ENCODE measurements around the gene NR2C2AP. TPM values are rescaled to one million over a fixed set of nuclear protein-coding genes. Genes with fewer than 3 reads are reported as not detected.

NR2C2AP gene
- total RNA-seq, 1 donor from 2014 or later = 12.9 TPM

DNA sequence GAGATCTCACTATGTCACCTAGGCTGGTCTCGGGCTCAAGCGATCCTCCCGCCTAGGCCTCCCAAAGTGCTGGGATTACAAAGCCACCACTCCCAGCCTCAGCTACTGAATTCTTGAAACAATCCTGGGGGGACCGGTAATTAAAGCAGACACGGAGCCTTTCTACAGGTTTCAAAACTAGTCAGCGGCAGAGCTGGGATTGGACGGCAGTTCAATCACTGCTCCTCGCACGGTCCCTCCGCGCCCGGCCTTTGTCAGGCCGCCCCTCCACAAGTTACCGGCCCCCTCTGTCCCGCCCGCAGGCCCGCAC is 11.5 kb downstream of the NR2C2AP start:
- ATAC-seq = no peak
- TF ChIP-seq, protein P1, sequence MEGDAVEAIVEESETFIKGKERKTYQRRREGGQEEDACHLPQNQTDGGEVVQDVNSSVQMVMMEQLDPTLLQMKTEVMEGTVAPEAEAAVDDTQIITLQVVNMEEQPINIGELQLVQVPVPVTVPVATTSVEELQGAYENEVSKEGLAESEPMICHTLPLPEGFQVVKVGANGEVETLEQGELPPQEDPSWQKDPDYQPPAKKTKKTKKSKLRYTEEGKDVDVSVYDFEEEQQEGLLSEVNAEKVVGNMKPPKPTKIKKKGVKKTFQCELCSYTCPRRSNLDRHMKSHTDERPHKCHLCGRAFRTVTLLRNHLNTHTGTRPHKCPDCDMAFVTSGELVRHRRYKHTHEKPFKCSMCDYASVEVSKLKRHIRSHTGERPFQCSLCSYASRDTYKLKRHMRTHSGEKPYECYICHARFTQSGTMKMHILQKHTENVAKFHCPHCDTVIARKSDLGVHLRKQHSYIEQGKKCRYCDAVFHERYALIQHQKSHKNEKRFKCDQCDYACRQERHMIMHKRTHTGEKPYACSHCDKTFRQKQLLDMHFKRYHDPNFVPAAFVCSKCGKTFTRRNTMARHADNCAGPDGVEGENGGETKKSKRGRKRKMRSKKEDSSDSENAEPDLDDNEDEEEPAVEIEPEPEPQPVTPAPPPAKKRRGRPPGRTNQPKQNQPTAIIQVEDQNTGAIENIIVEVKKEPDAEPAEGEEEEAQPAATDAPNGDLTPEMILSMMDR (IDR thresholded peaks at IDR 0.05) = no peak
- peaks cover 44% of the 10 kb centered on the region for H3K4me1 ChIP-seq
- DNase-seq = no peak
- peaks cover 11% of the 10 kb centered on the region for H3K36me3 ChIP-seq
- no peaks in the 10 kb centered on the region for H3K9me3 ChIP-seq
- peak overlapping the region; percentile 99 for H3K4me3 ChIP-seq
- peak overlapping the region; percentile 100 for H3K27ac ChIP-seq
- intact Hi-C loops (cut with DNase I) = no loop called here
- H3K27me3 ChIP-seq (ENCODE audit: low read depth) = no peaks in the 10 kb centered on the region

DNA sequence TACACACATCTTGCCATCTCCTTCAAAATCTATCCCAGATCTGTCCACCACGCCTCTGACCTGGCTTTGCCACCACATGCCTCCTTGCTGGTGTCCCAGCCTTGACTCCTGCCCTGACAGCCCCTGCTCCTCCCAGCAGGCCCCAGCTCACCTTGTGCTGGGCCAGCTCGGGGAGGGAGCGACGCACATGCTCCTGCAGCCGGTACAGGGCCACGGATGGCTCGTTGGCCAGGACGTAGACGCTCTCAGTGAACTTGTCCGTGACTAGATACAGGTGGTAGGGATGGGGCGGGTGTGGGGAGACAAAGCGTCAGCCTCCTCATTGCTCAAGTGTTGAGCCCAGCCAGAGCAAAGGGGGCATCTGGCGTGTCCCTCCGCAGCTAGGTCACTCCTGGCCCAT is 16.5 kb downstream of the NR2C2AP start:
- TF ChIP-seq, protein P1 (IDR thresholded peaks at IDR 0.05) = no peak
- H3K4me3 ChIP-seq = no peak overlapping the region
- intact Hi-C loops (cut with DNase I) = no loop called here
- no peaks in the 10 kb centered on the region for H3K27me3 ChIP-seq (ENCODE audit: low read depth)
- peaks cover 24% of the 10 kb centered on the region for H3K4me1 ChIP-seq
- no peaks in the 10 kb centered on the region for H3K9me3 ChIP-seq
- no peak for DNase-seq
- peaks cover 23% of the 10 kb centered on the region for H3K36me3 ChIP-seq
- no peak for ATAC-seq
- peak overlapping the region; percentile 8 for H3K27ac ChIP-seq

DNA sequence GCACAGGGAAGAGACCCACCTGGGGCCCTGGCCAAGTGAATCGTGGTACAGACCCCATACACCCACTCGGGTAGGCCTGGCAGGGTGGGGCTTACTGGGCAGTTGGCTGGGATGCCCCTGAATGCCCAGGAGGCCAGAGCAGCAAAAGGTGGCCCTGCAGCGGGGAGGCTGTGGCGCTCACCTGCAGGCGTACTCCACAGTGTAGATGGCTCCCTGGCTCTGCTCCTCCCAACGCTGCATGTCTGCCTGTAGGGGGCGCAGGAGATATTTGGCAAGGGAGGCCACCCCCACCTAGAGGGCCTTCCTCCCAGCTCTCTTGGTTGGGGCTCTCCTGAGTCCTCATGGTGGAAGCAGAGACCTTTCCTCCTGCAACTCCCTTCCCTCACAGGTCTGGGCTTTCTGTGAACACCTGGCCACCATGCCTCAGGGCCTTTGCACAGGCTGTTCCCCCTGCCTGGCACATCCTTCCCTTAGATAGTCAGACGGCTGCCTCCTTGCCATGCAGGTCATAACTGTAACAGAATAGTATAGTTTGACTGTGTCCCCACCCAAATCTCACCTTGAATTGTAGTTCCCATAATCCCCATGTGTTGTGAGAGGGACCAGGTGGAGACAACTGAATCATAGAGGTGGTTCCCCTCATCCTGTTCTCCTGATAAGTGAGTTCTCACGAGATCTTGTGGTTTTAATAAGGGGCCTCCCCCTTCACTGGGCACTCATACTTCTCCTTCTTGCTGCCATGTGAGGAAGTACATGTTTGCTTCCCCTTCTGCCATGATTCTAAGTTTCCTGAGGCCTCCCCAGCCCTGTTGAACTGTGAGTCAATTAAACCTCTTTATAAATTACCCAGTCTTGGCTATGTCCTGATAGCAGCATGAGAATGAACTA is 17.1 kb downstream of the NR2C2AP start:
- peak; percentile 77 to 80 for ATAC-seq
- Histone ChIP-seq H3K9me3 (no peaks in the 10 kb centered on the region), H3K4me3 (no peak overlapping the region), H3K27ac (peak overlapping the region; percentile 8), H3K4me1 (peaks cover 21% of the 10 kb centered on the region), H3K36me3 (peaks cover 29% of the 10 kb centered on the region), H3K27me3 (ENCODE audit: low read depth) (no peaks in the 10 kb centered on the region)
- TF ChIP-seq, protein P1 (IDR thresholded peaks at IDR 0.05) = peak; percentile 62
- intact Hi-C loops (cut with DNase I) = no loop called here
- DNase-seq = no peak

DNA sequence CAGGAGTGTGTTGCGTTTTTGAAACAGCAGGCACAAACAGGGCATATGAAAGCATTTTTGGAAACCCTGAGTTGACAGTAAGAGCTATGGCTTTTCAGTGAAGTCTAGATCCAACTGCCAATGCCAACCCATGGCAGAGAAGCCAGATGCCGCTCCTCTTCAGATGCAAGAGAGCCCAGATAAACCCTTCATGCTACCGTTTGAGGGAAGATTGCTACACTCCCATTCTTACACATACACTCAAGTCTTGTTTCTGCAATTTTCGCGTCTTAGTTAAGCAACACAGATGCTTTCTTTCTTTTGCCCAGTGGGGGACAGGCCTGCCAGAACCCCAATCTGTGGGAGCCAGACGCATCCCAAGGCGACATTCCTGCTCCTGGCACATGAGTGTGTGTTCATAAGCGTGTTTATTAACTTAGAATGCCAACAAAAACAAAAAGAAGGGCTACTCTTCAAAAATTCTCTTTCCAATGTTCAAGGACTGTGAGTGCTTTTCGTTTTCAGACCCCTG is 21.7 kb downstream of the NR2C2AP start:
- Histone ChIP-seq H3K4me1 (no peaks in the 10 kb centered on the region), H3K9me3 (peaks cover 6% of the 10 kb centered on the region), H3K27ac (no peak overlapping the region), H3K27me3 (ENCODE audit: low read depth) (no peaks in the 10 kb centered on the region), H3K4me3 (no peak overlapping the region), H3K36me3 (peaks cover 61% of the 10 kb centered on the region)
- ATAC-seq (no peak), DNase-seq (no peak)
- TF ChIP-seq, protein P1 (IDR thresholded peaks at IDR 0.05) = no peak
- intact Hi-C loops (cut with DNase I) = no loop called here

DNA sequence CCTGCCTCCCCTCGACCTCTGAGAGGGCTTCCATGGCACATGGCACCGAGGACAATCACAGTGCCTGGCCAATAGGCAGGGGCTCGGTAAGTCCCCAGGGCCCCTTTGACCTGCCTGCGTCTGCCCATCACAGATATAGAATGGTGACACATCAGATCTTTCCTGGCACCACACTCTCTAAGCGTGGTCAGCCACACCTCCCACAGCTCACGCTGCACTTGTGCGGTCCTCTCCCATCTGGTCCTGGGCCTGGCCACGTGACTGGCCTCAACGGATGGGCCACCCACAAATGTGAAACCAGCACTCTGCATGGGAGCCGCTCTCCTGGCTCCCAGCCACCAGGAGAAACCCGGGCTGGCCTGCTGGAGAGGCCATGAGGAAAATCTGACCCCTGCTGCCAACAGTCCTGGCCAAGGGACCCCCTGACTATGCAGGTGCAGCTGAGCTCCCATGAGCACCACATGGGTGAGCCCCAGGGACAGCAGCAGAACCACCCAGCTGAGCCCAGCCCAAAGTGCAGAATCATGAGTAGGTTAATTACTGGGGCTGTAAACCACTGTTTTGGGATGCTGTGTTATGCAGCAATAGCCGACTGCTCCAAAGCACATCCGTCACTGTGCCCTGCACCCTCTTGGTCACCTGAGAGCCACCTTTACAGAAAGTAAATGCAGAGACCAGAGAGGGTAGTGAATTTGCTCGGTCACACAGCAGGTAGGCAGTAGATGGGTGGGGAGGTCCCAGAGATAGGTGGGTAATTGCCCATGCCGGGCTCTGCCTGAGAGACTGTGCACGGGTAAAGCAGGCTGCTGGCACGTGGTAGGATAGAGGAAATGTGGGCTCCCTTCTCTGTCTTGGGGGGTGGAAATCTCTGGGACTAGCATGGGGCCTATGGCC is 23.4 kb downstream of the NR2C2AP start:
- no peaks in the 10 kb centered on the region for H3K4me1 ChIP-seq
- TF ChIP-seq, protein P1 (IDR thresholded peaks at IDR 0.05) = no peak
- no peak for DNase-seq
- intact Hi-C loops (cut with DNase I) = no loop called here
- no peaks in the 10 kb centered on the region for H3K27me3 ChIP-seq (ENCODE audit: low read depth)
- H3K9me3 ChIP-seq = peaks cover 6% of the 10 kb centered on the region
- H3K27ac ChIP-seq = no peak overlapping the region
- peaks cover 61% of the 10 kb centered on the region for H3K36me3 ChIP-seq
- H3K4me3 ChIP-seq = no peak overlapping the region
- no peak for ATAC-seq
